Measurements from ENCODE around the gene KCNMB4.

KCNMB4 gene

GRCh38 chr12:70448371-70448770, 82.3 kb downstream of the KCNMB4 start:
- no peak for DNase-seq

- DNase-seq, result no peak
These were observed 83.1 kb downstream of the KCNMB4 start for GRCh38 chr12:70449074-70449752.

GRCh38 chr12:70449753-70450341, 83.8 kb downstream of the KCNMB4 start:
- no peak for DNase-seq

- no peak for DNase-seq
These were observed 85.4 kb downstream of the KCNMB4 start for GRCh38 chr12:70451528-70451927.

- no peak for DNase-seq
These were observed 90.9 kb downstream of the KCNMB4 start for GRCh38 chr12:70456953-70457352.

GRCh38 chr12:70459786-70460185, 93.7 kb downstream of the KCNMB4 start:
- no peak for DNase-seq

GRCh38 chr12:70463997-70464396, 97.9 kb downstream of the KCNMB4 start:
- no peak for DNase-seq

GRCh38 chr12:70466753-70467152, 100.7 kb downstream of the KCNMB4 start:
- DNase-seq, result no peak

- DNase-seq, result no peak
These were observed 101.4 kb downstream of the KCNMB4 start for GRCh38 chr12:70467476-70467875.

GRCh38 chr12:70467918-70468733, 102.0 kb downstream of the KCNMB4 start:
- DNase-seq, result no peak

- DNase-seq, result no peak
These were observed 102.7 kb downstream of the KCNMB4 start for GRCh38 chr12:70468741-70469140.

- DNase-seq, result no peak
These were observed 103.2 kb downstream of the KCNMB4 start for GRCh38 chr12:70469221-70469820.

GRCh38 chr12:70482764-70483163, 116.7 kb downstream of the KCNMB4 start:
- DNase-seq, result no peak
